Mesothelial cell of epicardium (in vitro differentiated cells): ENCODE data around the gene MACROH2A1. TPM values are rescaled to one million over a fixed set of nuclear protein-coding genes. Genes with fewer than 3 reads are reported as not detected.

ENCODE experiments used
- DNase-seq, 2 experiments: peaks; one replicate each; pipeline ENCODE4 v3.0.0; 2021; ENCODE audit warnings: low spot score in 2 of 2; ENCODE audit not compliant: unreplicated experiment in 2 of 2
- H3K27ac Mint-ChIP-seq: 2 replicates; pipeline ENCODE4 v1.8.0; 2021; ENCODE audit warnings: mixed read lengths
- H3K27me3 Mint-ChIP-seq: 2 replicates; pipeline ENCODE4 v1.8.0; 2021; ENCODE audit warnings: low read depth, mixed read lengths
- H3K36me3 Mint-ChIP-seq: 2 replicates; pipeline ENCODE4 v1.8.0; 2021; ENCODE audit warnings: mixed read lengths
- H3K4me1 Mint-ChIP-seq: 2 replicates; pipeline ENCODE4 v1.8.0; 2021; ENCODE audit warnings: mixed read lengths
- H3K4me3 Mint-ChIP-seq: 2 replicates; pipeline ENCODE4 v1.8.0; 2021; ENCODE audit warnings: mild to moderate bottlenecking, moderate library complexity, mixed read lengths
- H3K9me3 Mint-ChIP-seq: 2 replicates; pipeline ENCODE4 v1.8.0; 2021; ENCODE audit warnings: mixed read lengths
- CTCF ChIP-seq: fragments of 200-600 bp; sonication (generic); IDR thresholded peaks from one replicate; pipeline ENCODE4 v1.5.0; 2021; ENCODE audit warnings: antibody characterized with exemption; ENCODE audit not compliant: unreplicated experiment
- total RNA-seq: library from RNA; stranded (reverse); gene quantifications from 3 replicates; pipeline ENCODE4 v1.2.1, GENCODE V29; 2021

The MACROH2A1 gene
- total RNA-seq, 1 donor from 2014 or later = 276 TPM

GRCh38 chr5:135312255-135312935, 86.6 kb downstream of the MACROH2A1 start:
- H3K27ac Mint-ChIP-seq = no peak overlapping the region
- H3K4me3 Mint-ChIP-seq = no peak overlapping the region
- DNase-seq = peak in 1 of 2 experiments; percentile 29

GRCh38 chr5:135310328-135310989, 88.6 kb downstream of the MACROH2A1 start:
- peaks cover 50% of the 10 kb centered on the region for H3K4me1 Mint-ChIP-seq
- no peak overlapping the region for H3K4me3 Mint-ChIP-seq
- H3K27ac Mint-ChIP-seq = no peak overlapping the region
- TF ChIP-seq CTCF = no peak
- DNase-seq = no peak
- H3K27me3 Mint-ChIP-seq = no peaks in the 10 kb centered on the region
- H3K9me3 Mint-ChIP-seq = no peaks in the 10 kb centered on the region
- no peaks in the 10 kb centered on the region for H3K36me3 Mint-ChIP-seq

More at GRCh38 chr5:135312255-135312935, 86.6 kb downstream of the MACROH2A1 start:
- Mint-ChIP-seq H3K9me3 (peaks cover 4% of the 10 kb centered on the region), H3K4me1 (peaks cover 33% of the 10 kb centered on the region), H3K36me3 (no peaks in the 10 kb centered on the region), H3K27me3 (no peaks in the 10 kb centered on the region)
- TF ChIP-seq CTCF = no peak

GRCh38 chr5:135309391-135310327, 89.4 kb downstream of the MACROH2A1 start:
- H3K9me3 Mint-ChIP-seq = no peaks in the 10 kb centered on the region
- peak overlapping the region; percentile 68 for H3K27ac Mint-ChIP-seq
- no peaks in the 10 kb centered on the region for H3K27me3 Mint-ChIP-seq
- H3K4me3 Mint-ChIP-seq = no peak overlapping the region
- H3K4me1 Mint-ChIP-seq = peaks cover 58% of the 10 kb centered on the region
- no peak for TF ChIP-seq CTCF
- H3K36me3 Mint-ChIP-seq = no peaks in the 10 kb centered on the region
- no peak for DNase-seq

- peak overlapping the region; percentile 68 for H3K27ac Mint-ChIP-seq
- no peak for TF ChIP-seq CTCF
- H3K9me3 Mint-ChIP-seq = no peaks in the 10 kb centered on the region
- no peak overlapping the region for H3K4me3 Mint-ChIP-seq
- H3K36me3 Mint-ChIP-seq = no peaks in the 10 kb centered on the region
- no peaks in the 10 kb centered on the region for H3K27me3 Mint-ChIP-seq
- H3K4me1 Mint-ChIP-seq = peaks cover 67% of the 10 kb centered on the region
- DNase-seq = no peak
These were observed 90.3 kb downstream of the MACROH2A1 start for GRCh38 chr5:135308752-135309151.

GRCh38 chr5:135308245-135308644, 90.8 kb downstream of the MACROH2A1 start:
- H3K27ac Mint-ChIP-seq = peak overlapping the region; percentile 68

More at GRCh38 chr5:135308245-135308644, 90.8 kb downstream of the MACROH2A1 start:
- no peak for DNase-seq
- Mint-ChIP-seq H3K9me3 (no peaks in the 10 kb centered on the region), H3K27me3 (no peaks in the 10 kb centered on the region), H3K4me1 (peaks cover 72% of the 10 kb centered on the region), H3K36me3 (no peaks in the 10 kb centered on the region), H3K4me3 (no peak overlapping the region)
- no peak for TF ChIP-seq CTCF
